ENCODE results near the gene GAST.

GAST gene

GRCh38 chr17:41686281-41686680 lies 25.9 kb upstream of the GAST start:
- no peak for TF ChIP-seq CTCF (IDR thresholded peaks at IDR 0.05; ENCODE audit: low read length)
- H3K79me2 ChIP-seq (ENCODE audit: insufficient read depth, low read length) = no peaks in the 10 kb centered on the region
- no peak overlapping the region for H3K4me2 ChIP-seq (ENCODE audit: low read length)
- no peak overlapping the region for H3K27ac ChIP-seq (ENCODE audit: low read depth, low read length, poor library complexity, severe bottlenecking)
- H4K20me1 ChIP-seq (ENCODE audit: insufficient read depth, low read length) = no peaks in the 10 kb centered on the region
- peaks cover 20% of the 10 kb centered on the region for H3K36me3 ChIP-seq (ENCODE audit: insufficient read depth, low read length)
- H3F3A ChIP-seq (ENCODE audit: insufficient read depth, low read length) = peaks cover 3% of the 10 kb centered on the region; the same call in 1 of the 2 replicates
- peaks cover 18% of the 10 kb centered on the region for H3K4me1 ChIP-seq (ENCODE audit: insufficient read depth, low read length, severe bottlenecking)
- no peaks in the 10 kb centered on the region for H3K9me3 ChIP-seq (ENCODE audit: low read length)
- H3K27me3 ChIP-seq (ENCODE audit: insufficient read depth, low read length) = no peaks in the 10 kb centered on the region
- H3K4me3 ChIP-seq (ENCODE audit: low read depth, low read length, poor library complexity, severe bottlenecking) = no peak overlapping the region
- no peak overlapping the region for H3K9ac ChIP-seq (ENCODE audit: low read length)
- no peaks in the 10 kb centered on the region for H3K9me2 ChIP-seq (ENCODE audit: low read depth, low read length)
- H2AFZ ChIP-seq (ENCODE audit: low read length) = no peak overlapping the region

GRCh38 chr17:41687828-41688640 lies 24.1 kb upstream of the GAST start:
- Histone ChIP-seq H3K79me2 (ENCODE audit: insufficient read depth, low read length) (no peaks in the 10 kb centered on the region), H3K9me2 (ENCODE audit: low read depth, low read length) (no peaks in the 10 kb centered on the region), H3K36me3 (ENCODE audit: insufficient read depth, low read length) (peaks cover 38% of the 10 kb centered on the region), H3K9me3 (ENCODE audit: low read length) (no peaks in the 10 kb centered on the region), H3K9ac (ENCODE audit: low read length) (peak overlapping the region; percentile 77), H3K4me1 (ENCODE audit: insufficient read depth, low read length, severe bottlenecking) (peaks cover 18% of the 10 kb centered on the region), H3F3A (ENCODE audit: insufficient read depth, low read length) (peaks cover 18% of the 10 kb centered on the region; the same call in 1 of the 2 replicates), H4K20me1 (ENCODE audit: insufficient read depth, low read length) (no peaks in the 10 kb centered on the region), H3K27ac (ENCODE audit: low read depth, low read length, poor library complexity, severe bottlenecking) (no peak overlapping the region), H3K4me3 (ENCODE audit: low read depth, low read length, poor library complexity, severe bottlenecking) (peak overlapping the region; percentile 89), H3K4me2 (ENCODE audit: low read length) (peak overlapping the region; percentile 88), H3K27me3 (ENCODE audit: insufficient read depth, low read length) (no peaks in the 10 kb centered on the region), H2AFZ (ENCODE audit: low read length) (peak overlapping the region; percentile 89; the same call in 1 of the 2 replicates)
- TF ChIP-seq EZH2 (IDR thresholded peaks at IDR 0.05; ENCODE audit: borderline replicate concordance, low read length) (no peak), CTCF (IDR thresholded peaks at IDR 0.05; ENCODE audit: low read length) (peak; percentile 70)

DNA sequence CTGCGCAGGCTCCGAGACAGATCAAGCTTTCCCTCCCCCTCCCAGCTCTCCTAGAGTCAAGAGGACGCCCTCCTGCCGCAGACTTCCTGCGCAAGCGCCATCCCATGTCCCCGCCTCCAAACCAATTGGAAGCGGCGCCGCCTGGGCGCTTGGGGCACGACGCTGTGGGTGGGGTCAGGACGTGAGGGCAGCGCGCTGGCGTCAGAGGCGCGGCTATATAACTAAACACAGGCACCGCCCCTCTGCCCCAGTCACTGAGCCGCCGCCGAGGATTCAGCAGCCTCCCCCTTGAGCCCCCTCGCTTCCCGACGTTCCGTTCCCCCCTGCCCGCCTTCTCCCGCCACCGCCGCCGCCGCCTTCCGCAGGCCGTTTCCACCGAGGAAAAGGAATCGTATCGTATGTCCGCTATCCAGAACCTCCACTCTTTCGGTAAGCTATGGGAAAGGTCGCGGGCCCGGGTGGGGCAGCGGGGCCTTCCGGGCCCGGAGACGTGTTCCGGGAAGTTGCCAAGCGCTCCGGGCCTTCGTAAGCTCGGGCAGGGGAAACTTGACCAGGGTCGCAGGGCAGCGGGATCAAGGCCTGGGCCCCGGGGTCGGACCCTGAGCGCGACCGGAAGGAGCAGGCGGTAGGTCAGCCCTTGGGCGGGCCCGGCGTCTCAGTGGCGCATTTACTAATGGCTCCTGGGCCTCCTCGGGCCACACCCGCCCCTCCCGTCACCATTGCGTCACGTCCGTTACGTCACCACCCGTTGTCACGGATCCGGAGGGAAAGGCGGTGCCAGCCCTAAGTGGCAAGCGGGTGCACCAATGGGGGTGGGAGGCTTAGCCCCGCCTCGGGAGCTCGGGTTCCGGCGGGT lies 23.3 kb upstream of the GAST start, which contains the start of gene EIF1:
Gene EIF1 (plus strand): TSS at position 245 of the 856 bp plus-strand sequence. CDS start 154 bp downstream, at position 399.
- TF ChIP-seq CTCF (IDR thresholded peaks at IDR 0.05; ENCODE audit: low read length) = no peak
- TF ChIP-seq EZH2 (IDR thresholded peaks at IDR 0.05; ENCODE audit: borderline replicate concordance, low read length) = no peak
- Histone ChIP-seq H2AFZ (ENCODE audit: low read length) (peak within 1 kb of the TSS; percentile 89; the same call in 1 of the 2 replicates), H3K27ac (ENCODE audit: low read depth, low read length, poor library complexity, severe bottlenecking) (peak within 1 kb of the TSS; percentile 86), H3K4me3 (ENCODE audit: low read depth, low read length, poor library complexity, severe bottlenecking) (peak within 1 kb of the TSS; percentile 89), H3K4me1 (ENCODE audit: insufficient read depth, low read length, severe bottlenecking) (peaks cover 18% of the 10 kb centered on the region), H4K20me1 (ENCODE audit: insufficient read depth, low read length) (no peaks in the 10 kb centered on the region), H3F3A (ENCODE audit: insufficient read depth, low read length) (peaks cover 18% of the 10 kb centered on the region; the same call in 1 of the 2 replicates), H3K36me3 (ENCODE audit: insufficient read depth, low read length) (peaks cover 46% of the 10 kb centered on the region), H3K4me2 (ENCODE audit: low read length) (peak within 1 kb of the TSS; percentile 97), H3K79me2 (ENCODE audit: insufficient read depth, low read length) (no peaks in the 10 kb centered on the region), H3K9me3 (ENCODE audit: low read length) (no peaks in the 10 kb centered on the region), H3K9me2 (ENCODE audit: low read depth, low read length) (no peaks in the 10 kb centered on the region), H3K9ac (ENCODE audit: low read length) (peak within 1 kb of the TSS; percentile 96), H3K27me3 (ENCODE audit: insufficient read depth, low read length) (no peaks in the 10 kb centered on the region)

Measured in OCI-LY1 (cell line).